HG03108 (cell line): ENCODE results near the gene GJB6.

ENCODE experiments used
- ATAC-seq: cut with Tn5 transposase; IDR thresholded peaks from one replicate; pipeline ENCODE4 v1.9.1; 2021; ENCODE audit warnings: moderate library complexity; ENCODE audit not compliant: unreplicated experiment

The GJB6 gene

GRCh38 chr13:20227730-20228129, 4.4 kb downstream of the GJB6 start:
- no peak for ATAC-seq

- ATAC-seq, result no peak
Measured at GRCh38 chr13:20227288-20227687, 4.8 kb downstream of the GJB6 start.

DNA sequence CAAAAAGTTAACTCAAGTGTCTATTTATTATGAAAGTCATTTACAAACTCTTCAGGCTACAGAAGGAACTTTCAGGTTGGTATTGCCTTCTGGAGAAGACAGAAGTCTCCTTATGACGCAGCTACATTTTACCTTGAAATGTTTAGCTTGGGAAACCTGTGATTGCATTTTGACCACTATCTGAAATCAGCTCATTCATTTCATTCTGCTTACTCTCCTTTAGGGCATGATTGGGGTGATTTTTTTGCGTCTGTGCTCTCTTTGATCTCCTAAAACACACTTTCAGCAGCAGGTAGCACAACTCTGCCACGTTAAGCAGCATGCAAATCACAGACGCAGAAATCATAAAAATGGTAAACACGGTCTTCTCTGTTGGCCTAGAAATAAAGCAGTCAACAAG, 9.6 kb downstream of the GJB6 start:
- ATAC-seq, result no peak

GRCh38 chr13:20221772-20222171, 10.3 kb downstream of the GJB6 start:
- ATAC-seq, result no peak

GRCh38 chr13:20219577-20219976, 12.5 kb downstream of the GJB6 start:
- ATAC-seq, result peak; percentile 96

- no peak for ATAC-seq
Measured at GRCh38 chr13:20217168-20217567, 15.0 kb downstream of the GJB6 start.

DNA sequence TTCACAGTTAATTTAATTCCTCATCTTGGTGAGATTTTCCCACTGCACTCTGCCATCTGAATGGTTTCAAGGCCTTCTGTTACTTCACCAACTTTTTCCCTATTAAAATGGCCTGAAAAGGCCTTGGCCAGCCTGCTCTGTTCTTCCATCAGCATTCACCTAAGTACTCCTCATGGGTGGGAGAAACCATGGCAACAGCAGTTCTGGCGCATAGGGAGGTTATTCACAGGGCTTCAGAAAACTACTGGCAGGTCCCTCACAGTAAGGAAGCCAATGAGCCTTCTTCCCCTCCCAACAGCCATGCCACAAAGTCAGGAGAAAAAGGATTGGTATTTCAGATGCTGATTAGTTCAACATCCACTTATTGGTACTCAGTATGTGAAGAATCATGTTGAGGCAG, 22.2 kb downstream of the GJB6 start:
- ATAC-seq, result no peak

GRCh38 chr13:20206698-20207235, 25.4 kb downstream of the GJB6 start:
- ATAC-seq, result no peak

GRCh38 chr13:20206065-20206697, 25.9 kb downstream of the GJB6 start:
- ATAC-seq, result no peak

GRCh38 chr13:20198781-20199180, 33.3 kb downstream of the GJB6 start:
- ATAC-seq, result no peak

- no peak for ATAC-seq
Measured at GRCh38 chr13:20197361-20197834, 34.7 kb downstream of the GJB6 start.

GRCh38 chr13:20195801-20196200, 36.3 kb downstream of the GJB6 start:
- ATAC-seq, result no peak

DNA sequence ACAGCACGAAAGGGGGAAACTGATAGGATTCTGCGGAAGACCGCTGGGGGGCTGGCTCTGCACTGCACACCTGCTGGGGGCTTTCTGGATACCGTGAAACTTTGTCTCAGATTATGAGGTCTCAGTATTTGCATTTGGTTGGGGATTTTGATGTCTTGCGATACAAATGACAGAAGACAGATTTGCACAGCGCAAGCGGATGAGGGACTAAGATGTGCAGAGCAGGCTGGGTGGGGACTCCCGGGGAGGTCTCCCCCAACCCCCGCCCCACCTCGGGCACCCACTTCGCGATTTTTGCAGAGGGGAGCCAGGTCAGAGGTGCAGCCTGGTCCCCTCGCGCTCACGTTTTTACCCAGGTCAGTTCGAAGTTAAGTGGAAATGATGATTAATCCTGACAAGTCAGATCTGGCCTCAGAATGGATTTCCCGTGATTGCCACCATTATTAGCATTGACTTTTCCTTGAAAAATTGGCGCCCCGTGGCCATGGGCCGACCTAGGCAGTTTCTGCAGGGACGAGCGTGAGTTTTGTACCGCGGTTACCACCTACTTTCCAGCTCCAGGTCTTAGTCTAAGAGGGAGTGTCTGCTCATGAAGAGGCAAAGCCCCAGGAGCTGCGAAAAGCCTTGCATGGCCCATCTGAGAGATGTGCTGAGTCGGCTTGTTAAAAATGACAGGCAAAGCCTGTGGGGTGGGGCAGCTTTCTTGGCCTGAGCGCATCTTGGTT, 38.0 kb downstream of the GJB6 start:
- ATAC-seq, result no peak

DNA sequence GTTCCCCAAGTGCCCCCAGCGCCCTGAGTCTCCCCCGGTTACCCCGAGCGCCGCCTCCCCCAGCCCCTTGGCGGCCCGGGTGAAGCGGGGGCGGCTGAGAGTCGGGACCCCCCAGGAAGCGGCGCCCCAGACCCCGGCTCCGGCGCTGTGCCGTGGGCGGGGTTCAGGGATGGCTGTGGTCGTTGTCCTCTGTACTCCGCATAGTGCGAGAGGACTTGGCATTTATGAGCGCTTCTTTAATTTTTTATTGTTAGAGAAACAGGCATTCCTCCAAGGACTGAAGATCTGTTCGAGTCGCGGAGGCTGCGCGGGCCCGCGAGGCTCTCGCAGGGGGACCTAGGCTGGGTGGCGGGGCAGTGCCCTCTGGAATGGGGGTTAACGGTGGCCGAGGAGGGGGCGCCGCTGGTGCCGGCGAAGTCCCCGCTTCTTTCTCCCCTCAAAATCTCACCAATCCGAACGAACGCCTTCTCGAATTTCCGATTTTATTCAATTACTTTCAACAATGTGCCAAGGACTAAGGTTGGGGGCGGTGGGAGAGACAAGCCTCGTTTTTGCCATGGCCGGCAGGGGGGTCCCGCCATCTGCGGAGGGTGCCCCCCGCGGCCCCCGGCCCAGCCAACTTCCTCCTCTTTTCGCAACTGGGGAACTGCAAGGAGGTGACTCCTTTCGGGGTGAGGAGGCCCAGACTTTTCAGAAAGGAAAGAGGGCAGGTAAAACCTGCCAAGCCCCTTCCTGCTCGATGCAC, 38.8 kb downstream of the GJB6 start:
- no peak for ATAC-seq

- no peak for ATAC-seq
Measured at GRCh38 chr13:20192836-20193161, 39.3 kb downstream of the GJB6 start, which contains the start of gene GJB2. Gene GJB2 (minus strand): TSS chr13:20192938. CDS start chr13:20189581, 3,357 bp downstream.

DNA sequence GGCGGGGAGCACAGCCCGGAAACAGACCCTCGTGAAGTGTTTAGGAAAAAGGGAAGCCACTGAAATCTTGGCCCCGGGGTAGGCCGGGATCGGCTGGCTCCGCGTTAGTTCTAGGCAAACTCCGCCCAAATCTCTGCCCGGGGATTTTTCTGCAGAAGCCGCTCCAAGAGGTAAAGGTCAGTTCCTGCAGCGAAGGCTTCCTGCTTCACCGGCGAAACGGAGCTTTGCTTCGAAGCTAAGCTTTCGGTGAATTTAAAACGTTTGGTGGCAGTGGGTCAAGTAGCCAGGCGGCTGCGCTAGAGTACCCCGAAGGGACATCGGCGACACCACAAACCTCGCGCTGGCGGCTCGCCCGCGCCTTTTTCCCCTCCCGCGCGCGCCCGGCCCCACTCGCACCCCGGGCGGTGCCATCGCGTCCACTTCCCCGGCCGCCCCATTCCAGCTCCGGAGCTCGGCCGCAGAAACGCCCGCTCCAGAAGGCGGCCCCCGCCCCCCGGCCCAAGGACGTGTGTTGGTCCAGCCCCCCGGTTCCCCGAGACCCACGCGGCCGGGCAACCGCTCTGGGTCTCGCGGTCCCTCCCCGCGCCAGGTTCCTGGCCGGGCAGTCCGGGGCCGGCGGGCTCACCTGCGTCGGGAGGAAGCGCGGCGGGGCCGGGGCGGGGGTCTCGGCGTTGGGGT, 39.8 kb downstream of the GJB6 start:
- no peak for ATAC-seq

DNA sequence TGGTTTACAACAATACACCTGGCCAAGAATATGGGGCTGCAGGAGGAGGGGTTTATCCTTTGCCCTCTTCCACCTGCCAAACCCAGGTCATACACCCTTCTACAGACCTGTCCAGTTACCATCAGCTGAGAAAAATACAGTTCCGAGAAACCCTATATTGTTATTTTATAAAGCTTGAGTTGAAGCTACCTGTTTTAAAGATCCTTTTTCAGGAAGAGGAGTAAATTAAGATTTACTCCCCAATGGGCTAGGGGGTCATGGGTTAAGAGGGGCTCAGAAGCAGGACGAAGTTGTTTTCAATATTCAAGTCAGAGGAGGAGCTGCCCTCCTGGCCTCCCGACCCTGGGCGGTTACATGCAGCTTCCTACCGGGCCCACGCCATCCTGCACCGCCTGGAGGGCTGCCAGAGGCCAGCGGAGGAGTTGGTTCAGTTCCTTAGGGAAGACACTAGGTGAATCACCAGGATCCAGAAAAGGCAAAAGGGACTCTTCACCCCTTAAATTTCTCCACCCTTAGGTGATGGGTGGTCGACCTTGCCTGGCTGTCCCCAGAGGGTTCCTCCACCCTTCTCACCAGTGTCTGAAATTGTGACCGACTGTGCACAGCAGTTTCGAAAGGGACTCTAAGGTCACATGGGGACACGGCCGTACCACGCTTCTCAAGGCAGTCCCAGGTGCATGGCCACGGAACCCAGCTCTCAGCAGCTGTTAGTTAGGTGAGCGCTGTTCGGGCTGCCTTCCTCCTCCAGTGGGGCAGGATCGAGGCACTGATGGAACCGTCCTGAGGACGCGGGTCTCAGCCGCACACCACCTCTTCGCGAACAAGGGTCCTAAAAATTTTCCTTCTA, 40.6 kb downstream of the GJB6 start:
- ATAC-seq, result no peak

GRCh38 chr13:20190481-20191310, 41.4 kb downstream of the GJB6 start:
- ATAC-seq, result no peak

DNA sequence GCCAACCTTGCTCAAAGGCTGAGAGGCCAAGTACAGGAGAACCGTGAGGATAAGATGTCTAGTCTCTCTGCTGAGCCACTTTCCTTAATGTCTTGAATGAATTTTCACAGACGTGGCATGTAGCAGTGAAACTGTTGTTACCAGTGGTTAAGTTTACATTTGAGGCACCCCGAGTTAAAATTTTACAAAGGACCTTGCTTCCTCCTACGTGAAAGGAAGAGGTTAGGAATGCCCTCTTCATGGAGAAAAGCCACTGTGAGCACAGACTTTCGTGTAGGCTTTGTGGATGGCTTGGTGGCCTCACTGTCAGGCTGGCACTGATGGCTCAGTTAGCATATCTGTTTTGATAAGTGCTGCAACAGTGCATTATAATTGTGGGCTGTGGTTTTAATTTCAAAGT, 42.0 kb downstream of the GJB6 start:
- no peak for ATAC-seq
